Liver (tissue), 3 donors: ENCODE measurements around the gene PATL2.
"Not testable (repeated sequence)": the region's sequence is repeated elsewhere in the genome, so short reads cannot be mapped to it uniquely, and the experiment has no call there.

ENCODE experiments used
- EGR1 ChIP-seq, 2 donors: IDR thresholded peaks; 2 replicates each; pipeline ENCODE4 v1.6.1; 2016 to 2018; ENCODE audit warnings: antibody characterized with exemption in 2 of 2, low read depth in 2 of 2
- FOXA1 ChIP-seq: IDR thresholded peaks from 2 replicates; pipeline ENCODE4 v1.6.1; 2016; ENCODE audit warnings: antibody characterized with exemption
- HNF4G ChIP-seq: IDR thresholded peaks from 2 replicates; pipeline ENCODE4 v1.6.1; 2016; ENCODE audit warnings: antibody characterized with exemption
- TF ChIP-seq, protein P1 (sequence below): fragments of 150-350 bp; IDR thresholded peaks from 2 replicates; pipeline ENCODE4 v1.5.1; 2017; ENCODE audit warnings: improper control_type of control experiment, low read depth, low read length; ENCODE audit not compliant: missing input control
- TF ChIP-seq, protein P2 (sequence below): IDR thresholded peaks from 2 replicates; pipeline ENCODE4 v1.6.1; 2016; ENCODE audit warnings: antibody characterized with exemption
- TF ChIP-seq, protein P3 (sequence below): IDR thresholded peaks from 2 replicates; pipeline ENCODE4 v1.6.1; 2016; ENCODE audit warnings: antibody characterized with exemption
- TF ChIP-seq, protein P4 (sequence below): IDR thresholded peaks from 2 replicates; pipeline ENCODE4 v1.6.1; 2016; ENCODE audit warnings: antibody characterized with exemption, mild to moderate bottlenecking
- donor health status: healthy.
- donor health status: healthy.

DNA sequence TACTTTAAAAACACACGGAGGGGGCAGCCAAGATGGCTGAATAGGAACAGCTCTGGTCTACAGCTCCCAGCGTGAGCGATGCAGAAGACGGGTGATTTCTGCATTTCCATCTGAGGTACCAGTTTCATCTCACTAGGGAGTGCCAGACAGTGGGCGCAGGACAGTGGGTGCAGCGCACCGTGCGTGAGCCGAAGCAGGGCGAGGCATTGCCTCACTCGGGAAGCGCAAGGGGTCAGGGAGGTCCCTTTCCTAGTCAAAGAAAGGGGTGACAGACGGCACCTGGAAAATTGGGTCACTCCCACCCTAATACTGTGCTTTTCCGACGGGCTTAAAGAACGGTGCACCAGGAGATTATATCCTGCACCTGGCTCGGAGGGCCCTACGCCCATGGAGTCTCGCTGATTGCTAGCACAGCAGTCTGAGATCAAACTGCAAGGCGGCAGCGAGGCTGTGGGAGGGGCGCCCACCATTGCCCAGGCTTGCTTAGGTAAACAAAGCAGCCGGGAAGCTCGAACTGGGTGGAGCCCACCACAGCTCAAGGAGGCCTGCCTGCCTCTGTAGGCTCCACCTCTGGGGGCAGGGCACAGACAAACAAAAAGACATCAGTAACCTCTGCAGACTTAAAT, 28.2 kb upstream of the PATL2 start:
- TF ChIP-seq, protein P1, sequence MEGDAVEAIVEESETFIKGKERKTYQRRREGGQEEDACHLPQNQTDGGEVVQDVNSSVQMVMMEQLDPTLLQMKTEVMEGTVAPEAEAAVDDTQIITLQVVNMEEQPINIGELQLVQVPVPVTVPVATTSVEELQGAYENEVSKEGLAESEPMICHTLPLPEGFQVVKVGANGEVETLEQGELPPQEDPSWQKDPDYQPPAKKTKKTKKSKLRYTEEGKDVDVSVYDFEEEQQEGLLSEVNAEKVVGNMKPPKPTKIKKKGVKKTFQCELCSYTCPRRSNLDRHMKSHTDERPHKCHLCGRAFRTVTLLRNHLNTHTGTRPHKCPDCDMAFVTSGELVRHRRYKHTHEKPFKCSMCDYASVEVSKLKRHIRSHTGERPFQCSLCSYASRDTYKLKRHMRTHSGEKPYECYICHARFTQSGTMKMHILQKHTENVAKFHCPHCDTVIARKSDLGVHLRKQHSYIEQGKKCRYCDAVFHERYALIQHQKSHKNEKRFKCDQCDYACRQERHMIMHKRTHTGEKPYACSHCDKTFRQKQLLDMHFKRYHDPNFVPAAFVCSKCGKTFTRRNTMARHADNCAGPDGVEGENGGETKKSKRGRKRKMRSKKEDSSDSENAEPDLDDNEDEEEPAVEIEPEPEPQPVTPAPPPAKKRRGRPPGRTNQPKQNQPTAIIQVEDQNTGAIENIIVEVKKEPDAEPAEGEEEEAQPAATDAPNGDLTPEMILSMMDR, result not testable (repeated sequence)
- TF ChIP-seq, protein P2, sequence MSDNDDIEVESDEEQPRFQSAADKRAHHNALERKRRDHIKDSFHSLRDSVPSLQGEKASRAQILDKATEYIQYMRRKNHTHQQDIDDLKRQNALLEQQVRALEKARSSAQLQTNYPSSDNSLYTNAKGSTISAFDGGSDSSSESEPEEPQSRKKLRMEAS, result not testable (repeated sequence)
- not testable (repeated sequence) for TF ChIP-seq FOXA1; EGR1 (IDR thresholded peaks at IDR 0.05; ENCODE audit: low read depth in 2 of 2); HNF4G
- TF ChIP-seq, protein P3, sequence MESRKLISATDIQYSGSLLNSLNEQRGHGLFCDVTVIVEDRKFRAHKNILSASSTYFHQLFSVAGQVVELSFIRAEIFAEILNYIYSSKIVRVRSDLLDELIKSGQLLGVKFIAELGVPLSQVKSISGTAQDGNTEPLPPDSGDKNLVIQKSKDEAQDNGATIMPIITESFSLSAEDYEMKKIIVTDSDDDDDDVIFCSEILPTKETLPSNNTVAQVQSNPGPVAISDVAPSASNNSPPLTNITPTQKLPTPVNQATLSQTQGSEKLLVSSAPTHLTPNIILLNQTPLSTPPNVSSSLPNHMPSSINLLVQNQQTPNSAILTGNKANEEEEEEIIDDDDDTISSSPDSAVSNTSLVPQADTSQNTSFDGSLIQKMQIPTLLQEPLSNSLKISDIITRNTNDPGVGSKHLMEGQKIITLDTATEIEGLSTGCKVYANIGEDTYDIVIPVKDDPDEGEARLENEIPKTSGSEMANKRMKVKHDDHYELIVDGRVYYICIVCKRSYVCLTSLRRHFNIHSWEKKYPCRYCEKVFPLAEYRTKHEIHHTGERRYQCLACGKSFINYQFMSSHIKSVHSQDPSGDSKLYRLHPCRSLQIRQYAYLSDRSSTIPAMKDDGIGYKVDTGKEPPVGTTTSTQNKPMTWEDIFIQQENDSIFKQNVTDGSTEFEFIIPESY, result not testable (repeated sequence)
- TF ChIP-seq, protein P4, sequence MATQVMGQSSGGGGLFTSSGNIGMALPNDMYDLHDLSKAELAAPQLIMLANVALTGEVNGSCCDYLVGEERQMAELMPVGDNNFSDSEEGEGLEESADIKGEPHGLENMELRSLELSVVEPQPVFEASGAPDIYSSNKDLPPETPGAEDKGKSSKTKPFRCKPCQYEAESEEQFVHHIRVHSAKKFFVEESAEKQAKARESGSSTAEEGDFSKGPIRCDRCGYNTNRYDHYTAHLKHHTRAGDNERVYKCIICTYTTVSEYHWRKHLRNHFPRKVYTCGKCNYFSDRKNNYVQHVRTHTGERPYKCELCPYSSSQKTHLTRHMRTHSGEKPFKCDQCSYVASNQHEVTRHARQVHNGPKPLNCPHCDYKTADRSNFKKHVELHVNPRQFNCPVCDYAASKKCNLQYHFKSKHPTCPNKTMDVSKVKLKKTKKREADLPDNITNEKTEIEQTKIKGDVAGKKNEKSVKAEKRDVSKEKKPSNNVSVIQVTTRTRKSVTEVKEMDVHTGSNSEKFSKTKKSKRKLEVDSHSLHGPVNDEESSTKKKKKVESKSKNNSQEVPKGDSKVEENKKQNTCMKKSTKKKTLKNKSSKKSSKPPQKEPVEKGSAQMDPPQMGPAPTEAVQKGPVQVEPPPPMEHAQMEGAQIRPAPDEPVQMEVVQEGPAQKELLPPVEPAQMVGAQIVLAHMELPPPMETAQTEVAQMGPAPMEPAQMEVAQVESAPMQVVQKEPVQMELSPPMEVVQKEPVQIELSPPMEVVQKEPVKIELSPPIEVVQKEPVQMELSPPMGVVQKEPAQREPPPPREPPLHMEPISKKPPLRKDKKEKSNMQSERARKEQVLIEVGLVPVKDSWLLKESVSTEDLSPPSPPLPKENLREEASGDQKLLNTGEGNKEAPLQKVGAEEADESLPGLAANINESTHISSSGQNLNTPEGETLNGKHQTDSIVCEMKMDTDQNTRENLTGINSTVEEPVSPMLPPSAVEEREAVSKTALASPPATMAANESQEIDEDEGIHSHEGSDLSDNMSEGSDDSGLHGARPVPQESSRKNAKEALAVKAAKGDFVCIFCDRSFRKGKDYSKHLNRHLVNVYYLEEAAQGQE, result not testable (repeated sequence)
